Spleen (tissue), 11 donors: ENCODE data around the gene ALOXE3. TPM values are rescaled to one million over a fixed set of nuclear protein-coding genes. Genes with fewer than 3 reads are reported as not detected.
"Not testable (repeated sequence)": the region's sequence is repeated elsewhere in the genome, so short reads cannot be mapped to it uniquely, and the experiment has no call there.

Source experiments
- DNase-seq: peaks from one replicate; pipeline ENCODE4 v3.0.0-alpha.2; 2020
- H3K27ac ChIP-seq, 8 donors: fragments of 200-600 bp; sonication (generic) in 7 of 8; 1 replicate in 4 of 8; 2 replicates in 4 of 8; pipeline versions ENCODE4 v1.5.0 to v1.8.0; 2016 to 2021; ENCODE audit warnings: inconsistent platforms in 4 of 8, mild to moderate bottlenecking in 4 of 8, moderate library complexity in 1 of 8
- H3K27me3 ChIP-seq, 7 donors: fragments of 200-600 bp; sonication (generic) in 6 of 7; replicated peaks in 1 of 7; 1 replicate in 4 of 7; 2 replicates in 3 of 7; pipeline versions ENCODE4 v1.5.0 to v1.8.0; 2016 to 2021; ENCODE audit warnings: inconsistent platforms in 3 of 7, mild to moderate bottlenecking in 1 of 7
- H3K36me3 ChIP-seq, 6 donors: fragments of 200-600 bp; sonication (generic) in 5 of 6; 1 replicate in 4 of 6; 2 replicates in 2 of 6; pipeline versions ENCODE4 v1.5.0 to v1.8.0; 2016 to 2021; ENCODE audit warnings: inconsistent platforms in 2 of 6
- H3K4me1 ChIP-seq, 6 donors: fragments of 200-600 bp; sonication (generic) in 5 of 6; 1 replicate in 3 of 6; 2 replicates in 3 of 6; pipeline versions ENCODE4 v1.5.0 to v1.8.0; 2016 to 2021; ENCODE audit warnings: inconsistent platforms in 3 of 6
- H3K4me3 ChIP-seq, 8 donors: fragments of 200-600 bp; sonication (generic) in 7 of 8; 1 replicate in 4 of 8; 2 replicates in 4 of 8; pipeline versions ENCODE4 v1.5.0 to v1.8.0; 2016 to 2021; ENCODE audit warnings: inconsistent platforms in 4 of 8, mild to moderate bottlenecking in 4 of 8, moderate library complexity in 2 of 8
- H3K9me3 ChIP-seq, 8 donors: fragments of 200-600 bp; sonication (generic) in 7 of 8; 1 replicate in 4 of 8; 2 replicates in 4 of 8; pipeline versions ENCODE4 v1.5.0 to v1.8.0; 2016 to 2021; ENCODE audit warnings: inconsistent platforms in 4 of 8
- POLR2A ChIP-seq, 3 donors: fragments of 450-650 bp; IDR thresholded peaks; one replicate each; pipeline ENCODE4 v1.5.1; 2017; ENCODE audit warnings: antibody characterized with exemption in 3 of 3, mild to moderate bottlenecking in 1 of 3
- POLR2AphosphoS5 ChIP-seq, 3 donors: sonication (generic); formaldehyde crosslinking; IDR thresholded peaks; one replicate each; pipeline ENCODE4 v1.5.1; 2017; ENCODE audit warnings: antibody characterized with exemption in 3 of 3
- WGBS, 5 donors: extraction: QIAGEN DNeasy Blood & Tissue Kit in 3 of 5; methylation state at CpG; one replicate each; pipeline versions ENCODE4 v1.1.5 to v1.1.7; 2013 to 2018; 5-methylcytosine and 5-hydroxymethylcytosine counted together
- intact Hi-C: fragments of 100-400 bp; cut with DNase I; formaldehyde crosslinking; loops from one replicate; pipeline ENCODE4 v1.15.0; 2023; ENCODE audit warnings: low total_unique reads
- polyA plus RNA-seq, 3 donors: library from polyadenylated mRNA; stranded (reverse); fragments of 200-250 nt; gene quantifications; one replicate each; pipeline ENCODE4 v1.2.1, GENCODE V29; 2013
- total RNA-seq, 7 donors: library from RNA; depleted of rRNA in 3 of 7; stranded (reverse); fragments of >200 nt in 3 of 7; fragmentation: NEBNext Ultra II Directional in 4 of 7; extraction: Animal tissue kit (Norgen Biotek cat#: 25700) in 4 of 7; gene quantifications; one replicate each; pipeline versions ENCODE4 v1.1.0 to v1.2.1, GENCODE V29; 2016 to 2021
- TF ChIP-seq, protein P1 (sequence below), 11 experiments: fragments of 200-600 bp in 7 of 11; fragments of 450-650 bp in 4 of 11; sonication (generic) in 4 of 11; IDR thresholded peaks in 8 of 11; conservative IDR thresholded peaks in 3 of 11; 1 replicate in 7 of 11; 2 replicates in 4 of 11; pipeline versions ENCODE4 v1.4.0 to v1.8.0; 2016 to 2021; ENCODE audit warnings: antibody characterized with exemption in 11 of 11, inconsistent platforms in 4 of 11, mild to moderate bottlenecking in 1 of 11
- donor health status: healthy with polysubstance abuse.
- donor health status: DM: no; HTN: no; CAD: no; lungs with moderate emphysema.
- donor health status: DM: no; HTN: no; CAD: no.
- donor health status: Bipolar disorder and iron deficiency.
- donor health status: healthy.
- donor health status: DM: no; HTN: no; CAD: no.
- donor health status: DM: yes; HTN: yes; CAD: no.

Gene ALOXE3
- total and polyA plus RNA-seq, 10 donors, result 0.03 TPM; not detected in 9

DNA sequence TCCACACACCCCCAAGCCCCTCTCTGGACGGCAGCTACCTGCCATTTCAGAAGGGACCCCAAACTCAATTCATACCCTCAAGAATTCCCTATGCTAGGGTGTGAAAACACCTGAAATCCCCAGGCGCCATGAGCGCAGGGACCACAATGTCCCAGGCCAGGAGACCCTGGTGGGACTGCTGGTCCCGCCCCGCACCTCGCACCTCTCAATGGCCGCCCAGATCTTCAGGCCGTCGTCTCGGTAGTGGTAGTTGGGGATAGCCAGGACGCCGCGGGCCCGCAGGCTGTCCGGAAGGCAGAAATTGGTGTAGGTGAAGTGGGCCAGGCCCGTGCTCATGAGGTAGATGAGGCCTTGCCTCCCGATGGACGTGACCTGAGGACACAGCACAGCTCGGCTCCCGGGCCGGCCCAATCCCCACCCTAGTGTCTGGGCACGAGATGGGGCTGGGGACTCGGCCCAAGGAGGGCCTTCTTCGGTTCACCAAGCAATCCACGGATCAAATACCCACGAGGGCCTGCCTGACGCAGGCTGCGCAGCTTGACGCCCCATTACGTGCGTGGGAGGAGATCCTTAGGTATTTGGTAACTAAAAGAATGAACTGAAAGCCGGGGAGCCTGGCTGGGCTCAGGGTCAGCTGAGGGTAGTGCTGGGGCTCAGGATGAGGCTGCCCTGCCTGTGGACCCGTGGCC, 9.2 kb downstream of the ALOXE3 start:
- DNase-seq, result no peak

DNA sequence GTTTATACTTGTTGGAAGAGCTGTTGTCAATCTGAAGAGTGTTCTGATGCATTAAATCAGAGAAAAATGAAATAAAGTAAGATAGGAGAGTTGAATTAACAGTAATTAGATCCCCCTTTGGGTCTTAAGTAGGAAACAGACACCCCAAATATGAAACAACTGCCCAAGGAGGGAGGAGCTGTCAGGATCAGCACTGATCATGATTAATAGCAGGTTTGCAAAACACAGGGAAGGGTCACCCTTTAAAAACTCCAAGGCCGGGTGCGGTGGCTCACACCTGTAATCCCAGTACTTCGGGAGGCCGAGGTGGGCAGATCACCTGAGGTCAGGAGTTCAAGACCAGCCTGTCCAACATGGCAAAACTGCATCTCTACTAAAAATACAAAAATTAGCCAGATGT, 11.3 kb downstream of the ALOXE3 start:
- 86 to 94% (median 92%) methylated on average over 2 to 4 of the region's 4 CpGs for WGBS, 5 donors

More for the DNA sequence above, 9.2 kb downstream of the ALOXE3 start:
- H3K36me3 ChIP-seq, result no peaks in the 10 kb centered on the region
- H3K4me3 ChIP-seq, result no peak overlapping the region
- H3K27me3 ChIP-seq, result peaks cover 0 to 62% (median 45%) of the 10 kb centered on the region in 7 donors
- H3K27ac ChIP-seq, result no peak overlapping the region
- WGBS, 5 donors, result 79 to 90% (median 88%) methylated on average over 16 to 33 of the region's 33 CpGs
- peaks cover 6 to 16% (median 11%) of the 10 kb centered on the region in 6 donors for H3K4me1 ChIP-seq
- no peaks in the 10 kb centered on the region for H3K9me3 ChIP-seq
- intact Hi-C loops, result no loop called here
- TF ChIP-seq POLR2AphosphoS5 (IDR thresholded peaks at IDR 0.05) (no peak), POLR2A (IDR thresholded peaks at IDR 0.05) (no peak)
- TF ChIP-seq, protein P1, sequence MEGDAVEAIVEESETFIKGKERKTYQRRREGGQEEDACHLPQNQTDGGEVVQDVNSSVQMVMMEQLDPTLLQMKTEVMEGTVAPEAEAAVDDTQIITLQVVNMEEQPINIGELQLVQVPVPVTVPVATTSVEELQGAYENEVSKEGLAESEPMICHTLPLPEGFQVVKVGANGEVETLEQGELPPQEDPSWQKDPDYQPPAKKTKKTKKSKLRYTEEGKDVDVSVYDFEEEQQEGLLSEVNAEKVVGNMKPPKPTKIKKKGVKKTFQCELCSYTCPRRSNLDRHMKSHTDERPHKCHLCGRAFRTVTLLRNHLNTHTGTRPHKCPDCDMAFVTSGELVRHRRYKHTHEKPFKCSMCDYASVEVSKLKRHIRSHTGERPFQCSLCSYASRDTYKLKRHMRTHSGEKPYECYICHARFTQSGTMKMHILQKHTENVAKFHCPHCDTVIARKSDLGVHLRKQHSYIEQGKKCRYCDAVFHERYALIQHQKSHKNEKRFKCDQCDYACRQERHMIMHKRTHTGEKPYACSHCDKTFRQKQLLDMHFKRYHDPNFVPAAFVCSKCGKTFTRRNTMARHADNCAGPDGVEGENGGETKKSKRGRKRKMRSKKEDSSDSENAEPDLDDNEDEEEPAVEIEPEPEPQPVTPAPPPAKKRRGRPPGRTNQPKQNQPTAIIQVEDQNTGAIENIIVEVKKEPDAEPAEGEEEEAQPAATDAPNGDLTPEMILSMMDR (IDR thresholded peaks at IDR 0.05 in 8 of 11, conservative IDR thresholded peaks at IDR 0.05 in 3 of 11), result no peak

DNA sequence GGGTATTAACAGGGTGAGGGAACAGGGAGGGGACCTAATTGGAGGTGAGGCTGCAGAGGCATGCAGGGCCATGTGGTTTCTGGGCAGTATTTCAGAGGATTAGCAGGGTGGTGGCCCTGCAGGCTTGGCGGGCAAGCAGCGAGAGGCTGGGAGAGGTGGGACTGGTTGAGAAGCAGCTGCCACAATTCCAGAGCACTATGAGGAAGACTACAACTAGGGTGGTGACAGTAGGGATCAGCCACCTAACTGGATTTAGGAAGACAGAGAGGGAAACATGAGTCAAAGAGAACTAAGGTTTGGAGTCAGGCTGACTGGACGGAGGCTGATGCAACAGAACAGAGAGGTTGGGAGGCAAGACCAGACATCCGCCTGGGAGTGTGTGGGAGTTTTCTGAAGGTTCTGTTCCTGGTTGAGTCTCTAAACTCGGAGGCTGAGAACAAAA, 12.3 kb downstream of the ALOXE3 start:
- TF ChIP-seq POLR2A (IDR thresholded peaks at IDR 0.05) (no peak), POLR2AphosphoS5 (IDR thresholded peaks at IDR 0.05) (no peak)
- TF ChIP-seq, protein P1 (IDR thresholded peaks at IDR 0.05 in 8 of 11, conservative IDR thresholded peaks at IDR 0.05 in 3 of 11), result no peak
- Histone ChIP-seq H3K36me3 (no peaks in the 10 kb centered on the region), H3K9me3 (no peaks in the 10 kb centered on the region), H3K27me3 (peaks cover 0 to 31% (median 20%) of the 10 kb centered on the region in 7 donors), H3K27ac (no peak overlapping the region), H3K4me3 (no peak overlapping the region), H3K4me1 (peaks cover 6 to 16% (median 11%) of the 10 kb centered on the region in 6 donors)
- no peak for DNase-seq
- intact Hi-C loops, result no loop called here
- WGBS, 5 donors, result 74 to 88% (median 80%) methylated on average over 5 of the region's 5 CpGs

More for the DNA sequence above, 11.3 kb downstream of the ALOXE3 start:
- H3K27ac ChIP-seq, intact Hi-C loops, H3K4me3 ChIP-seq, H3K9me3 ChIP-seq, DNase-seq, H3K36me3 ChIP-seq: not testable (repeated sequence)
- Histone ChIP-seq H3K4me1 (peaks cover 6 to 16% (median 11%) of the 10 kb centered on the region in 6 donors), H3K27me3 (peaks cover 0 to 41% (median 28%) of the 10 kb centered on the region in 7 donors)

DNA sequence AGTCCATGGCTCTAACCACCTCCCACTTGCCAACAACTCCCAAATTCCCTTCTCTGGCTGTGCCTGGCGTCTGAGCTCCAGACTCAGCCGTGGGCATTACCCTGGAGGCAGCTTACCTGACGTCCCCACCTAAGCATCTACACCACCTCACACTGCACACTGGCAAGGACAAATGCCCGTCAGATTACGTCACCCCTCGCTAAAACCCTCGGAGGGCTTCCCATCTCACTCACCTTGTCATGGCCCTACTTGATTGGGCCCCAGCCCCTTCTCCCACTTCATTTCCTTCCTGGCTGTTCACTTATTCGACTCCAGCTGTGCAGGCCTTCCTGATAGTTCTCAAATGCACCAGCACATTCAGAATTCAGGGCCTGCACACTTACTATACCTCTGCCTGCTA, 13.4 kb downstream of the ALOXE3 start:
- WGBS, 5 donors, result 55 to 65% (median 64%) methylated on average over 8 of the region's 8 CpGs
- Histone ChIP-seq H3K27me3 (peaks cover 0 to 20% (median 10%) of the 10 kb centered on the region in 7 donors), H3K36me3 (no peaks in the 10 kb centered on the region), H3K4me1 (peaks cover 2 to 8% (median 4%) of the 10 kb centered on the region in 6 donors), H3K9me3 (no peaks in the 10 kb centered on the region), H3K4me3 (no peak overlapping the region), H3K27ac (no peak overlapping the region)
- no peak for TF ChIP-seq POLR2AphosphoS5 (IDR thresholded peaks at IDR 0.05)
- TF ChIP-seq, protein P1 (IDR thresholded peaks at IDR 0.05 in 8 of 11, conservative IDR thresholded peaks at IDR 0.05 in 3 of 11), result no peak
- TF ChIP-seq POLR2A (IDR thresholded peaks at IDR 0.05), result no peak
- no peak for DNase-seq
- intact Hi-C loops, result no loop called here
